ENCODE results near the gene BANP.

BANP gene

GRCh38 chr16:88077328-88078108, 126.3 kb downstream of the BANP start:
- H3K18ac ChIP-seq (ENCODE audit: low read length), result no peak overlapping the region
- H3K9me3 ChIP-seq (replicated peaks in 1 of 2; ENCODE audit: control insufficient read depth in 2 of 2, insufficient read depth in 1 of 2, low read depth in 1 of 2, low read length in 2 of 2), result peaks cover 2 to 8% of the 10 kb centered on the region in 2 donors
- no peak overlapping the region for H3K23ac ChIP-seq (ENCODE audit: low read depth, low read length, poor library complexity)
- H2AK5ac ChIP-seq (ENCODE audit: low read depth, low read length), result no peak overlapping the region
- H4K8ac ChIP-seq (ENCODE audit: low read depth, low read length), result no peak overlapping the region
- H3K27me3 ChIP-seq (ENCODE audit: control insufficient read depth in 3 of 3, insufficient read depth in 3 of 3, low read depth in 1 of 3, low read length in 3 of 3), result no peaks in the 10 kb centered on the region
- no peak overlapping the region for H2BK15ac ChIP-seq (ENCODE audit: low read length)
- peaks cover 7% of the 10 kb centered on the region for H3K79me1 ChIP-seq (ENCODE audit: low read depth, low read length)
- H3K4me1 ChIP-seq (ENCODE audit: control insufficient read depth in 2 of 2, insufficient read depth in 1 of 2, low read depth in 1 of 2, low read length in 2 of 2), result no peaks in the 10 kb centered on the region
- H2BK120ac ChIP-seq (ENCODE audit: low read depth, low read length), result no peak overlapping the region
- H3K14ac ChIP-seq (ENCODE audit: low read length), result no peak overlapping the region
- WGBS, 2 donors (ENCODE audit: extremely low coverage in 2 of 2, insufficient read length in 2 of 2, insufficient replicate concordance in 1 of 2), result no CpG with 5 or more reads among the region's 30 CpGs
- H4K91ac ChIP-seq (ENCODE audit: low read depth, low read length, poor library complexity), result no peak overlapping the region
- H3K4ac ChIP-seq (ENCODE audit: low read length), result no peak overlapping the region
- no peak overlapping the region for H3K9ac ChIP-seq (ENCODE audit: low read depth, low read length, poor library complexity)
- no peak for DNase-seq (ENCODE audit: low spot score)
- H2BK5ac ChIP-seq (ENCODE audit: low read length), result no peak overlapping the region
- no peak overlapping the region for H3K27ac ChIP-seq (replicated peaks; ENCODE audit: low read length)
- no peak overlapping the region for H2BK12ac ChIP-seq (ENCODE audit: low read length)
- no peak overlapping the region for H2AFZ ChIP-seq (ENCODE audit: low read length)
- peaks cover 4 to 8% of the 10 kb centered on the region in 2 donors for H3K36me3 ChIP-seq (replicated peaks in 1 of 2; ENCODE audit: control insufficient read depth in 2 of 2, insufficient read depth in 2 of 2, low read length in 2 of 2)
- no peak overlapping the region for H3K4me3 ChIP-seq (ENCODE audit: low read length in 2 of 2)
- H3K4me2 ChIP-seq (ENCODE audit: insufficient read depth, low read length, poor library complexity, severe bottlenecking), result no peak overlapping the region

GRCh38 chr16:88078111-88078775, 127.0 kb downstream of the BANP start:
- no peak overlapping the region for H3K9ac ChIP-seq (ENCODE audit: low read depth, low read length, poor library complexity)
- no peak overlapping the region for H3K4ac ChIP-seq (ENCODE audit: low read length)
- H2BK5ac ChIP-seq (ENCODE audit: low read length), result no peak overlapping the region
- no peak overlapping the region for H3K27ac ChIP-seq (replicated peaks; ENCODE audit: low read length)
- no peak overlapping the region for H2AFZ ChIP-seq (ENCODE audit: low read length)
- peaks cover 6% of the 10 kb centered on the region for H3K79me1 ChIP-seq (ENCODE audit: low read depth, low read length)
- no peak overlapping the region for H3K14ac ChIP-seq (ENCODE audit: low read length)
- H3K27me3 ChIP-seq (ENCODE audit: control insufficient read depth in 3 of 3, insufficient read depth in 3 of 3, low read depth in 1 of 3, low read length in 3 of 3), result no peaks in the 10 kb centered on the region
- no peak overlapping the region for H2BK15ac ChIP-seq (ENCODE audit: low read length)
- H3K4me1 ChIP-seq (ENCODE audit: control insufficient read depth in 2 of 2, insufficient read depth in 1 of 2, low read depth in 1 of 2, low read length in 2 of 2), result no peaks in the 10 kb centered on the region
- peak overlapping the region; percentile 34 for H3K23ac ChIP-seq (ENCODE audit: low read depth, low read length, poor library complexity)
- peaks cover 2 to 8% of the 10 kb centered on the region in 2 donors for H3K9me3 ChIP-seq (replicated peaks in 1 of 2; ENCODE audit: control insufficient read depth in 2 of 2, insufficient read depth in 1 of 2, low read depth in 1 of 2, low read length in 2 of 2)
- peaks cover 6 to 8% of the 10 kb centered on the region in 2 donors for H3K36me3 ChIP-seq (replicated peaks in 1 of 2; ENCODE audit: control insufficient read depth in 2 of 2, insufficient read depth in 2 of 2, low read length in 2 of 2)
- no peak overlapping the region for H3K18ac ChIP-seq (ENCODE audit: low read length)
- H3K4me3 ChIP-seq (ENCODE audit: low read length in 2 of 2), result no peak overlapping the region
- no peak overlapping the region for H2BK12ac ChIP-seq (ENCODE audit: low read length)
- H4K8ac ChIP-seq (ENCODE audit: low read depth, low read length), result no peak overlapping the region
- WGBS, 2 donors (ENCODE audit: extremely low coverage in 2 of 2, insufficient read length in 2 of 2, insufficient replicate concordance in 1 of 2), result no CpG with 5 or more reads among the region's 17 CpGs
- DNase-seq (ENCODE audit: low spot score), result no peak
- no peak overlapping the region for H2AK5ac ChIP-seq (ENCODE audit: low read depth, low read length)
- H4K91ac ChIP-seq (ENCODE audit: low read depth, low read length, poor library complexity), result no peak overlapping the region
- no peak overlapping the region for H3K4me2 ChIP-seq (ENCODE audit: insufficient read depth, low read length, poor library complexity, severe bottlenecking)
- no peak overlapping the region for H2BK120ac ChIP-seq (ENCODE audit: low read depth, low read length)

- Histone ChIP-seq H2AK5ac (ENCODE audit: low read depth, low read length) (no peak overlapping the region), H3K23ac (ENCODE audit: low read depth, low read length, poor library complexity) (no peak overlapping the region), H2BK120ac (ENCODE audit: low read depth, low read length) (no peak overlapping the region), H3K4me2 (ENCODE audit: insufficient read depth, low read length, poor library complexity, severe bottlenecking) (no peak overlapping the region), H4K91ac (ENCODE audit: low read depth, low read length, poor library complexity) (no peak overlapping the region), H3K4me3 (ENCODE audit: low read length in 2 of 2) (no peak overlapping the region), H3K18ac (ENCODE audit: low read length) (no peak overlapping the region), H3K14ac (ENCODE audit: low read length) (no peak overlapping the region), H3K36me3 (replicated peaks in 1 of 2; ENCODE audit: control insufficient read depth in 2 of 2, insufficient read depth in 2 of 2, low read length in 2 of 2) (peaks cover 1 to 2% of the 10 kb centered on the region in 2 donors), H4K8ac (ENCODE audit: low read depth, low read length) (no peak overlapping the region), H3K4ac (ENCODE audit: low read length) (no peak overlapping the region), H2AFZ (ENCODE audit: low read length) (no peak overlapping the region), H2BK15ac (ENCODE audit: low read length) (no peak overlapping the region), H3K27me3 (ENCODE audit: control insufficient read depth in 3 of 3, insufficient read depth in 3 of 3, low read depth in 1 of 3, low read length in 3 of 3) (no peaks in the 10 kb centered on the region), H3K79me1 (ENCODE audit: low read depth, low read length) (no peaks in the 10 kb centered on the region), H3K4me1 (ENCODE audit: control insufficient read depth in 2 of 2, insufficient read depth in 1 of 2, low read depth in 1 of 2, low read length in 2 of 2) (no peaks in the 10 kb centered on the region), H3K27ac (replicated peaks; ENCODE audit: low read length) (no peak overlapping the region), H2BK5ac (ENCODE audit: low read length) (no peak overlapping the region), H3K9ac (ENCODE audit: low read depth, low read length, poor library complexity) (peak overlapping the region; percentile 21), H2BK12ac (ENCODE audit: low read length) (no peak overlapping the region), H3K9me3 (replicated peaks in 1 of 2; ENCODE audit: control insufficient read depth in 2 of 2, insufficient read depth in 1 of 2, low read depth in 1 of 2, low read length in 2 of 2) (peaks cover 2 to 8% of the 10 kb centered on the region in 2 donors)
- WGBS, 2 donors (ENCODE audit: extremely low coverage in 2 of 2, insufficient read length in 2 of 2, insufficient replicate concordance in 1 of 2), result no CpG with 5 or more reads among the region's 9 CpGs
- no peak for DNase-seq (ENCODE audit: low spot score)
Measured at GRCh38 chr16:88083582-88083981, 132.3 kb downstream of the BANP start.

GRCh38 chr16:88084881-88085280, 133.6 kb downstream of the BANP start:
- H3K27ac ChIP-seq (replicated peaks; ENCODE audit: low read length), result no peak overlapping the region
- H2AK5ac ChIP-seq (ENCODE audit: low read depth, low read length), result no peak overlapping the region
- no peaks in the 10 kb centered on the region for H3K27me3 ChIP-seq (ENCODE audit: control insufficient read depth in 3 of 3, insufficient read depth in 3 of 3, low read depth in 1 of 3, low read length in 3 of 3)
- no peak overlapping the region for H3K14ac ChIP-seq (ENCODE audit: low read length)
- H4K91ac ChIP-seq (ENCODE audit: low read depth, low read length, poor library complexity), result no peak overlapping the region
- H2BK120ac ChIP-seq (ENCODE audit: low read depth, low read length), result no peak overlapping the region
- no peak overlapping the region for H3K4me3 ChIP-seq (ENCODE audit: low read length in 2 of 2)
- peaks cover 0 to 2% of the 10 kb centered on the region in 2 donors for H3K36me3 ChIP-seq (replicated peaks in 1 of 2; ENCODE audit: control insufficient read depth in 2 of 2, insufficient read depth in 2 of 2, low read length in 2 of 2)
- peaks cover under 1 to 6% of the 10 kb centered on the region in 2 donors for H3K9me3 ChIP-seq (replicated peaks in 1 of 2; ENCODE audit: control insufficient read depth in 2 of 2, insufficient read depth in 1 of 2, low read depth in 1 of 2, low read length in 2 of 2)
- WGBS, 2 donors (ENCODE audit: extremely low coverage in 2 of 2, insufficient read length in 2 of 2, insufficient replicate concordance in 1 of 2), result no CpG with 5 or more reads among the region's 3 CpGs
- no peak overlapping the region for H2BK12ac ChIP-seq (ENCODE audit: low read length)
- no peak overlapping the region for H2BK5ac ChIP-seq (ENCODE audit: low read length)
- H3K4me1 ChIP-seq (ENCODE audit: control insufficient read depth in 2 of 2, insufficient read depth in 1 of 2, low read depth in 1 of 2, low read length in 2 of 2), result no peaks in the 10 kb centered on the region
- no peak overlapping the region for H3K4ac ChIP-seq (ENCODE audit: low read length)
- no peak overlapping the region for H3K9ac ChIP-seq (ENCODE audit: low read depth, low read length, poor library complexity)
- H3K4me2 ChIP-seq (ENCODE audit: insufficient read depth, low read length, poor library complexity, severe bottlenecking), result no peak overlapping the region
- no peaks in the 10 kb centered on the region for H3K79me1 ChIP-seq (ENCODE audit: low read depth, low read length)
- H3K18ac ChIP-seq (ENCODE audit: low read length), result no peak overlapping the region
- no peak overlapping the region for H3K23ac ChIP-seq (ENCODE audit: low read depth, low read length, poor library complexity)
- H2BK15ac ChIP-seq (ENCODE audit: low read length), result no peak overlapping the region
- DNase-seq (ENCODE audit: low spot score), result no peak
- no peak overlapping the region for H4K8ac ChIP-seq (ENCODE audit: low read depth, low read length)
- H2AFZ ChIP-seq (ENCODE audit: low read length), result no peak overlapping the region

Measured in neuronal stem cell (in vitro differentiated cells).